ENCODE results near the gene GGT6.

DNA sequence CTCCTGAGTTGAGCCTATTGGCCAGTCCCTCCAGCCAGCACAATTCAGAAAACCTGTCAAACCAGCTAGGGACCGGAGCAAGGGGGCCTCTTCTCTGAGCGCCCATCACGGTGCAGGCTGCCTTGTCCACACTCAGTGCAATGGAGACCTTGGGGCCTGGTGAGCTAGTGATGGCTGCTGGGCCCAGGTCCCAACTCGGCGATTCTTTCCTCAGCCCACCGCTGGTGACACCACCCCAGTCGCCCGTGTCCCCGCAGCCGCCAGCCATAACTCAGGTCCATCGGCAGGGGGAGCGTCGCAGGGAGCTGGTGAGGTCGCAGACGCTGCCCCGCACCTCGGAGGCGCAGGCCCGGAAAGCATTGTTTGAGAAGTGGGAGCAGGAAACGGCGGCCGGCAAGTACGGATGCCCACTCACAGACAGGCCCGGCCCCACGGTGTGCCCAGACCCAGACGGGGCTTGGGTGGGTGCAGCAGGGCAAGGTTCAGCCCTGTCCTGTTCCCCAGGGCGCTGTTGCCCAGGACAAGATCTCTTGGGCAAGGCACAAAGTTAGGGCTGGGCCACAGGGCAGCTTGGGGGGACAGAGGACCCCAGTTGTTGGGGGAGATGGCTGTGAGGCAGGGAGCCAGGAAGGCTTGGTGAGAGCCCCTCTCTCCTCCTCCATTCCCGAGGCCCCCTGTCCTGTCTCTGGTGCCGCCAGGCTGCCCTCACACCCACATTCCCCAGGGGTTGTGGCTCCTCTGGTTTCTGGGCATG, 34.7 kb upstream of the GGT6 start:
- no peak for TF ChIP-seq JUN (IDR thresholded peaks at IDR 0.05)
- TF ChIP-seq, protein P1, sequence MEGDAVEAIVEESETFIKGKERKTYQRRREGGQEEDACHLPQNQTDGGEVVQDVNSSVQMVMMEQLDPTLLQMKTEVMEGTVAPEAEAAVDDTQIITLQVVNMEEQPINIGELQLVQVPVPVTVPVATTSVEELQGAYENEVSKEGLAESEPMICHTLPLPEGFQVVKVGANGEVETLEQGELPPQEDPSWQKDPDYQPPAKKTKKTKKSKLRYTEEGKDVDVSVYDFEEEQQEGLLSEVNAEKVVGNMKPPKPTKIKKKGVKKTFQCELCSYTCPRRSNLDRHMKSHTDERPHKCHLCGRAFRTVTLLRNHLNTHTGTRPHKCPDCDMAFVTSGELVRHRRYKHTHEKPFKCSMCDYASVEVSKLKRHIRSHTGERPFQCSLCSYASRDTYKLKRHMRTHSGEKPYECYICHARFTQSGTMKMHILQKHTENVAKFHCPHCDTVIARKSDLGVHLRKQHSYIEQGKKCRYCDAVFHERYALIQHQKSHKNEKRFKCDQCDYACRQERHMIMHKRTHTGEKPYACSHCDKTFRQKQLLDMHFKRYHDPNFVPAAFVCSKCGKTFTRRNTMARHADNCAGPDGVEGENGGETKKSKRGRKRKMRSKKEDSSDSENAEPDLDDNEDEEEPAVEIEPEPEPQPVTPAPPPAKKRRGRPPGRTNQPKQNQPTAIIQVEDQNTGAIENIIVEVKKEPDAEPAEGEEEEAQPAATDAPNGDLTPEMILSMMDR (IDR thresholded peaks at IDR 0.05): no peak
